OCI-M1 (cell line): ENCODE results near the gene GRPEL1.
"Not testable (repeated sequence)": the region's sequence is repeated elsewhere in the genome, so short reads cannot be mapped to it uniquely, and the experiment has no call there.

Experiments used
- DNase-seq: peaks from one replicate; lab custom pipeline; 2025; lab: John Stamatoyannopoulos, UW

The GRPEL1 gene

GRCh38 chr4:7092026-7092425 lies 24.2 kb upstream of the GRPEL1 start:
- DNase-seq = no peak

GRCh38 chr4:7089213-7089986 lies 21.5 kb upstream of the GRPEL1 start:
- no peak for DNase-seq

DNA sequence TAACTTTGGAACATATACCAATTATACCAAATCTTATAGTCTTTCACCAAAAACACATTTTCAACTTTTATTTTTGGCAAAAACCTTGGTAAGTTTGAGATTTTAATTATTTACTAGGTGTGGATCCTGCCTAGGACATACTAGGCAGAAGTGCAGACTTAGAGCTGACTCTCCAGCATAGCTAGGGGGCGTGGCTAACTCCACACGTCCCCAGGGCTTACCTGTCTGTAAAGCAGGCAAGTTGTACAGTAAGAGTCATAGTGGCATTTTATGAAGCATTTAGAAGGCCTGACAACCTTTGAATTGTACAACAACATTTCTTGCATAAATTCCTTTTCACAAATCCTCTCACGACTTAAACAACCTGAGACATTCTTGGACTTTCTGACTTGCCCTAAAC lies 19.2 kb upstream of the GRPEL1 start:
- no peak for DNase-seq

DNA sequence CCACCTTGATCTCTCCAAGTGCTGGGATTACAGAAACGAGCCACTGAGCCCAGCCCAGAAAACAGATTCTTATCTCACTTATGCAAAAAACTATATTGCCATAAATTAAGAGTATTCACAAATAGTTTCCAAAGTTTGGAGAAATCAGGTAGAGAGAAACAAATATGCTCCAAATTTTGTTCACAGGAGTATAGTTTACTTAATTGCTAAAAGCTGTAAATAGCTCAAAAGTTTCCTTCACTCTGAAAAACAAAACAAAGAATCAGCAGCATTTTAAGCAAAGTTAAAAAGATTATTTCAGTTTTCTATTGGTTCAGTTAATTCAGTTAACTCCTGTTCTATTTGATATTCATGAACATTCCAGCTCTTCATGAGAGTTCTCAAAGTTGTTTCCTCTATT lies 18.5 kb upstream of the GRPEL1 start:
- peak; percentile 22 for DNase-seq

DNA sequence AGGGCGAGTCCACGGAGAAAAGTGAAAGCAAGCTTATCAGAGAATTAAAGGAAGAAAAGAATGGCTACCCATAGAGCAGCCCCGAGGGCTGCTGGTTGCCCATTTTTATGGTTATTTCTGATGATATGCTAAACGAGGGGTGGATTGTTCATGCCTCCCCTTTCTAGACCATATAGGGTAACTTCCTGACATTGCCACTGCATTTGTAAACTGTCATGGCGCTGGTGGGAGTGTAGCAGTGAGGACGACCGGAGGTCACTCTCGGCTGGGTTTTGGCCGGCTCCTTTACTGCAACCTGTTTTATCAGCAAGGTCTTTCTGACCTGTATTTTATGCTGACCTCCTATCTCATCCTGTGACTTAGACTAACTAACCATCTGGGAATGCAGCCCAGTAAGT lies 16.7 kb upstream of the GRPEL1 start:
- DNase-seq = peak; percentile 33

DNA sequence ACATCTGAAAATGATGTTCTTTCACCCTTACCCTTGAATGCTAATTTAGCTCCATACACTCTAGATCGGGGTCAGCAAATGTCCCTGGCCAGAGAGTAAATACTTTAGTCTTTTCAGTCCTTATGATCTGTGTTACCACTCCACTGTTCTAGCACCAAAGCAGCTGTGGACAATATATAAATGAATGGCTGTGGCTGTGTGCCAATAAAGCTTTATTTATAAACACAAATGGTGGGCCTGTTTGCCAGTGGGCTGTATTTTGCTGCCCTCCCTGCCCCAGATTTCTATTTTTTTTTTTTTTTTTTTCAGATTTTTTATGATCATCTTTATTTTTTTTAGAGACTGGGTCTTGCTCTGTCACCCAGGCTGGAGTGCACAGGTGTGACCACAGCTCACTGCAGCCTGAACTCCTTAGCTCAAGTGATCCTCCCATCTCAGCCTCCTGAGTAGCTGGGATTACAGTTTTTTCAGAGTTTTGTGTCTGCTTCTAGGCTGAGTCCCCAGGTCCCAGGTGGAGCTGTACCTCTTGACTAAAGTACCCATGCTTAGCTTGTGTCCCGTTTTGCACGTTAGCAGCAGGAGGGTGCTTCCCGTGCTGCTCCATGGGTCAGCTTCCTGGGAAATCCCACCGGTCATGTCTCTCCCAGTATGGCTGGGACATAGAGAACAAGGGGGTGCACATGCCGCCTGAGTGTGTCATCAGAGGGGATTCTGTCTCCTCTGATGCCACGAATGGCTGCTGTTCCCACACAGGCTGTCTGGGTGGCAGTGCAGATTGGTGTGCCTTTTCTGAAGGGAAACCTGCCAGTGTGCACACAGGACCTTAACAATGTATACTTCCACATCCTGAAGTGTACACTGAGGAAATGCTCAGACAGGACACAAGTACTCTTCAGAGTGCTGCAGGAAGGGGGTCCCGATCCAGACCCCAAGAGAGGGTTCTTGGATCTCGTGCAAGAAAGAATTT lies 16.0 kb upstream of the GRPEL1 start:
- DNase-seq = no peak

- DNase-seq = not testable (repeated sequence)
Observed at GRCh38 chr4:7079909-7080308, 12.0 kb upstream of the GRPEL1 start.

DNA sequence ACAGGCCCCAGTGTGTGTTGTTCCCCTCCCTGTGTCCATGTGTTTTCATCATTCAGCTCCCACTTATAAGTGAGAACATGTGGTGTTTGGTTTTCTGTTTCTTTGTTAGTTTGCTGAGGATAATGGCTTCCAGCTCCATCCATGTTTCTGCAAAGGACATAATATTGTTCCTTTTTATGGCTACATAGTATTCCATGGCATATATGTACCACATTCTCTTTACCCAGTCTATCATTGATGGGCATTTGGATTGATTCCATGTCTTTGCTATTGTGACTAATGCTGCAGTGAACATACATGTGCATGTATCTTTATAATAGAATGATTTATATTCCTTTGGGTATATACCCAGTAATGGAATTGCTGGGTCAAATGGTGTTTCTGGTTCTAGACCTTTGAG lies 11.6 kb upstream of the GRPEL1 start:
- not testable (repeated sequence) for DNase-seq

- no peak for DNase-seq
Observed at GRCh38 chr4:7078025-7078424, 10.2 kb upstream of the GRPEL1 start.

DNA sequence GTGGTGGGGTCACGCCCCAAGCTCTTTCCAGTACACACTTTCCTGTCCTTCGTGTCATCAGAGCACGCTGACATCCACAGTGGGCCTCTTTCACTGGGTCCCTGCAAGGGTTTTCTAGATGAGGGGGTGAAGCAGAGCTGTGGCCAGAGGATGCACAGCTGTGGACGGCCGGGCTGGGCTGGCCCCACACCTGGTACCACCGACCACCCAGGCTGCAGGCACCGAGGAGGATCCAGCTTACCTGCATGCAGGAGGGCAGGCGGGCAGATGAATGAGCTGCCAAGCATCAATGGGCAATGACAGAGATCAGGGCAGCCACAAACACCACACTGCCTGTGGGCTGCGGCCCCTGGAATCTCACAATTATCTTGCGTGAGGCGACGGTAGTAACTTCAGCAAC lies 9.5 kb upstream of the GRPEL1 start:
- DNase-seq = no peak

DNA sequence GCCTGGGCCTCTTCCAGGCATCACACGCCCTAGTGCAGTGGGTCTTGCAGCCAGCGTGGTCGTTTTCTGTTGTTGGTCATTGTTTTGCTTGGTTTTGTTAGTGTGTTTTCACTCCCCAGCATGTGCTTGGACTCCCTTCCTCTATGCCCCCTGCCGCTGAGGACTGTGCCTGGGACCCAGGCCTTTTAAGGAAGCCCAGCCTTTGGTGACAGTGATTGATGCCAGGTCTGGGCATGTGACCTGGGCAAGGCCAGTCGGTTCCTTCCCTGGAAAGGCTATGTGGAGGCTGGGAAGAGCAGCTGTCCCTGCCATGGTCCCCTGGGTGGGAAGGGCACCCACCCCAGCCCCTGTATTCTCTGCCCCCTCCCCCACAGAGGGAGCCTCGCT lies 8.8 kb upstream of the GRPEL1 start:
- DNase-seq = no peak

- no peak for DNase-seq
Observed at GRCh38 chr4:7075962-7076695, 8.3 kb upstream of the GRPEL1 start.

- no peak for DNase-seq
Observed at GRCh38 chr4:7074426-7074825, 6.6 kb upstream of the GRPEL1 start.

GRCh38 chr4:7073526-7074390 lies 5.9 kb upstream of the GRPEL1 start:
- peak; percentile 70 for DNase-seq

- DNase-seq = no peak
Observed at GRCh38 chr4:7073059-7073458, 5.2 kb upstream of the GRPEL1 start.

DNA sequence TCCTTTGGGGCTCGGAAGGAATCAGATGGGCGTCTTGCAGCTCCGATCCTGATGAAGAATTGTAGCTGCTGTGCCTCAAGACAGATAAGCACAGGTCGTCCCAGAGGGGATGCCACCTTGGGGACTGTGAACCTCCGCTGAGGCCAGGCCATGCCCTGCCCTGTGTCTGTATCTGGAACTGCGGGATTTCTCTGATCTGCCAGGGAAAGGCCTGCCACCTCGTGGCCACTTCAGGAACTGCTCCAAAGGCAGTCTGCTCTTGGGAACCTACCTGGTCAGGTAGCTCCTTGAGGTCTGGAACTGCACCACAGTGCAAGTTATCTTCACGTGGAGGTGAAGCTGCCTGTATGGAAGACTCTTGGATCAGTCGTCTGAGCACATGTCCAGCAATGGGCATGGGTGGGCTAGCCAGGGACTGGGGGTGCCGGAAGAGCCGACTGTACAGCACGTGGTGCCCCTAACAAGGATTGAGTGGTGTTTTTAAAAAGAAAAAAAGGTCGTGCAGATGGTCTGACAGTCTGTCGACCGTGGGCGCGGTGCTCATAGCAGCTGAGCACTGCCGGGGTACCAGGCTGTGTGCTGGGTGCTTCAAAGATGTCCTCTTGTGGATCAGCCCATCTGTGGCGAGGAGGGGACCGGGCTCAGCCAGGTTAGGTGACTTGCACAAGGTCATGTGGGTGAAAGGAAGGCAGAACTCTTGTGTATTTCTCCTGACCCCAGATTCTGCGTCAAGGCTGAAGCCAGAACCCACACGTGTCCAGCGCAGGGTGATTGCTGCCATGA lies 3.1 kb upstream of the GRPEL1 start:
- peak; percentile 87 for DNase-seq

DNA sequence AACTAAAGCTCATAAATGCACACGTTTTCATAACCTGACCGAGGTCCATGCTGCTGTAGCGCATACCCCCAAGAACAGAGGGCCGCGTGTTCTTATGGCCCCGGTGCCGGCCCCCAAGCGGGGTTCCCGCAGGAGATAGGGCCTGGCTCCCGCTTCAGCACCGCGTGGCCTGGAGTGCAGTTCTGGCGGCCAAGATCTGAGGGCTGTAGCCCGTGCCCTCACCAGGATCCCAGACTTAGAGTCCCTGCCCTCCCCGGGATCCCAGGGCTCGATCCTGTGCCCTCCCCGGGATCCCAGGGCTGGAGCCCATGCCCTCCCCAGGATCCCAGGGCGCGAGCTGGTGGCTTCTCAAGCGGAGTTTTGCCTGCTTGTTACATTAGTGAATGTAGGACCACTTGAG lies 1.0 kb upstream of the GRPEL1 start:
- DNase-seq = no peak

GRCh38 chr4:7068279-7068842 lies 497 bp upstream of the GRPEL1 start:
- DNase-seq = no peak

- DNase-seq = no peak
Observed at GRCh38 chr4:7067126-7067451, 775 bp downstream of the GRPEL1 start.

DNA sequence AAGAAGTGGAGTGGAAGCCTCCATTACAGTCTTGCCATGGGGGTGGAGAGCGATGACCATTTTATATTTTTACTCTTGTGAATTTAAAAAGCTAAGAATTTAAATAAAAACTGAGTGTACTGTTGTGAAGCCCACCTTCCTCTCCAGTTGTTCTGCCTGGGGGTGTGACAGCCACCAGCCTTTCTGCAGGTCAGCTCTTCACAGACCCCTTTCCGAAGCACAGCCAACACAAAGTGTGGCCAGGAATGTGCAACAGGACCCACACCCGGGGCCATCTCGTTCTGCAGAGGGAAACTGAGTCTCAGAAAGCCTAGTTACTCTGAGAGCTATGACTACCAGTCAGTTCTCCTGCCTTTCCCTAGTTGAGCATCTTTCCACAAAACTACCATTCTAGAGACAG lies 1.4 kb downstream of the GRPEL1 start:
- DNase-seq = no peak

- DNase-seq = no peak
Observed at GRCh38 chr4:7066006-7066405, 1.9 kb downstream of the GRPEL1 start.
